Stimulated activated CD4-positive, alpha-beta T cell treated with anti-CD3 and anti-CD28 coated beads, Interleukin-12 subunit alpha, Interleukin-12 subunit beta, amount 100 ng/mL, for 24 hours (primary cell): ENCODE data around the gene TOX3.

Experiments used
- DNase-seq, 2 experiments: peaks; one replicate each; pipeline ENCODE4 v3.0.0-alpha.2; 2020; ENCODE audit warnings: low read depth in 2 of 2

Gene TOX3

DNA sequence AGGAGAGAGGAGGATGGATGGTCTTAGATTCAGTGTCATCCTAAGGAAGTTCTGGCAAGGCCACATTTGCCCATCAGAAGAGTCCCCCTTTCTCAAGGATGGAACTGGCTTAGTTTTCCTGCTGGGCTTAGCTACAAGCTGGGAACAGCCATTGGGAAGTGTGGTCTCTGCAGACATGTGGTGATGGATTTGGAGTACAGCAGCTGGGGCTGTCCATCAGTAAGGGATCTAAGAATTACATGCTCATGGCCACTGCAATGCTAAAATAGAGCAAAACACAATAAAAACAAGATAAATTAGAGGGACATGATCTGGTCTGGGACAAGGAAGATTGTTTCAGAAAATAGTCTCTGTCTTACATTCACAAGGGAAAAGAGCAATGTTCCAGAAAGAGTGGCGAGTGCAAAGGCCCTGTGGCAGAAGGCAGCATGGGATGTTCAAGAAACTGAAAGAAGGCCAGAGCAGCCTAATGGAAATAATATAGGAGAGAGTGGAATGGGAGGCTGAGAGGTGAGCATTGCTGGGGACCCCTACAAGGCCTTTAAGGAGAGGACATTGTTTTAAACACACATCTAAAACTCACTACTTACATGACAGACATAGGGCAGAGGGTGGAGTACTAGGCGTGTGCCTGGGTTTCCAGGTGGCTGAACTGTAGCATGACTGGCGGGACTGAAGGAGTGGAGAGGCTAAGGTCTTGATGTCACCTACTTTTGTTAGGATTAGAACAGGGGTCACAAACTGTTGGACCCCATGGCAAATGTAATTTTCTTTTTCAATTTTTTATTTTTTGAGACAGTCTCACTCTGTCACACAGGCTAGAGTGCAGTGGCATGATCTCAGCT is 17.0 kb upstream of the TOX3 start:
- DNase-seq = no peak

DNA sequence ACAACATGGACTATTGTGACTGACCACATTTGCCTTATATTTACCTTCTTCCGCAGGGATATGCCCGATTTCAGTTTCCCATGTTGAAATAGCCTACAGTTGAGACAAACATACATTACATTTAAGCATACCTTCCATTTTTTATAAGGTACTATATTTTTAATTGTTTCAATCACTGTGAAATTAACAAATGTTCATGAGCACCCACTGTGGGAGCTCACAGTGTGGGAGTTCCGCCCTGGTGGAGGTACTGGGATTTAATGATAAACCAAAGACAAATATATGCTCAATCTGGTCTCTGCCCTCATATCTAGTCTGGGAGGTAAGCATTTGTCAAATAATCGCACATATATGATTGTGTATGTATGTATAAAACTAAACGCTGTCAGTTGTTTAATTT is 15.8 kb upstream of the TOX3 start:
- no peak for DNase-seq

DNA sequence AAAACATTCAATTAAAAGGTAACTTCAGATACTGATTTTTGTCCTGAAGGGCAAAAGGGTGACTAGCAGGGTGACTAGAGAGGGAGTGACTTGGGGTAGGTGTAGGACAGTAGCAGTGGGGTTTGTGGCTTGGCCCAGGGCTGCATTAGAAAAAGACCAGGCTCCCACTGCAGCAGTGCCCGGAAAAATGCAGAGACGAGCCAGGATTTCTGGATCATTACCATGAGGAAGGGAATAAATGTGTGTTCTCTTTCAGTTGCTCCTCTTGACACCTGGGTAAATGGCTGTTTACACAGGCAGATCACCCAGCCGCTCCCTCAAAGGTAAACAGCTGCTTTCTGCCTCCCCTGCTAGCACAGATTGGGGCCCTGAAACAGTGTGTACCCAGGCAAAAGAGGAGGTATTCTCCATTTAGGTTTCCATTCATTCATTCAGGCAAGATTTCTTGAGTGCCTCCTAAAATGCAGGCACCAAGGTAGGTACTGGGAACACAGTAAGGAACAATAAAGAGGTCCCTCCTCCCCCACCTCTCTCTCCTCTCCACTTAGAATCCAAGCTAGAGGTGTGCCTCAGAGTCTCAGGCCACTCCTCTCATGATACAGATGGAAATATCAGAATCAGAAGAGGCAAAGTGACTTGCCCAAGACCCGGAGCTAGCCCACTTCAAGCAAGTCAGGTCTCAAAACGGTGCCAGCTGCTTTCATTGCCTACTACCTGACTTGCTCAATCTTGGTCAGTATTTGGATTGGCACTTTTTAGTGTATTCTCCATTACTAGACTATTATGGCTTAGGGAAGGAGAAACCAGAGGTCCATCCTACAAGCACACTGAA is 15.2 kb upstream of the TOX3 start:
- DNase-seq = no peak

GRCh38 chr16:52558448-52558847 is 11.5 kb upstream of the TOX3 start:
- no peak for DNase-seq

DNA sequence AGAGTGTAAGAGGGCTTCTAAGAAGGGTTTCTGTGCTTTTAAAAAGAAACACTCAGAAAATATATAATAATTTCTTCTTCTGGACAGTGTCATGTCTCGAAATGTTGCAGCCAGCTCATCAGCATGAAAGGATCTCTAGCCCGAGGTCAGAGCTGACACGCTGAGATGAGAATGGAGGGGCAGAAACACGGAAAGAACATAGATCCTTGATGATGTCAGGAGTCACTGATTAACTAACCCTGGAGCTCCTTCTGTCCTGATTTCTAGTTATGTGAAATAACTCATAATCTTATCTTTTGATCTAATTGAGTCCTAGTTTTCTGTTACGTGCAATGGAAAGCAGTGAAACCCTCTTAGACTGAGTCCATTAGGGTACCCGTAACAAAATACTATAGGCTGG is 10.3 kb upstream of the TOX3 start:
- DNase-seq = no peak

DNA sequence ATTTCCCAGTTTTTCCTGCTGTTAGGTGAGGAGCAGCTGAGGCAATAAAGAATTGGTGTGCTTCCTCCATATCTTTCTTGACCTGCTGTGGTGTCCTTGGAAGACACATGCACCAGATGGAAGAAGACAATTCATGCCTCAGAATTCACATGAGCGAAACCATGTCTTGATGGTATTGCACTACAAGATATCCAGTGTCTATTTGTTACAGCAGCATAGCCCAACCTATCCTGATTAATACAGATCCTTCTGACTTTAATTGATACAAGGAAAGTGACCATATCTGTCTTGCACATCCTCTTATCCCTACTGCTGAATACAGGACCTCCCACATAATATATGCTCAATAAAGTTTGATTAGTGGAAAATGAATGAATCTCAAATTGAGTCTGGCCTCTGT is 9.1 kb upstream of the TOX3 start:
- no peak for DNase-seq

GRCh38 chr16:52555572-52555971 is 8.6 kb upstream of the TOX3 start:
- no peak for DNase-seq

DNA sequence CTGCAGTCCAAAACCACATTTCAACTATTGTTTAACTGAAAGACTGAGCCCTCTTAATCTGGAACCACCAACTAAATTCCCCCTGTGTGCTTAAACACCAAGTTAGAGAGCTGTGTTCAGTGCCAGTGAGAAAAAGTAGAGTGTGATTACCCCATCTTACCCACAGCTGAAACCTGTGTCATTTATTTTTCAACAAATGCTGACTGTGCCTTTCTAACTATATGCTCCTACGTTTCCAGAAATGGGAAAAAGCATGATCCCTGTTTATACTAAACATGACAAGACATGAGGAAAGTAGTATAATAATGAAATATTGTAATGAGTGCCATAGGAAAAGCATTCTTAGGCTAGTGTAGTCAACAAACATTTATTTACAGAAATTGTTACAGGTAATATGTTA is 7.4 kb upstream of the TOX3 start:
- DNase-seq = no peak

- DNase-seq = no peak
These were observed 6.4 kb upstream of the TOX3 start for GRCh38 chr16:52553322-52553721.

DNA sequence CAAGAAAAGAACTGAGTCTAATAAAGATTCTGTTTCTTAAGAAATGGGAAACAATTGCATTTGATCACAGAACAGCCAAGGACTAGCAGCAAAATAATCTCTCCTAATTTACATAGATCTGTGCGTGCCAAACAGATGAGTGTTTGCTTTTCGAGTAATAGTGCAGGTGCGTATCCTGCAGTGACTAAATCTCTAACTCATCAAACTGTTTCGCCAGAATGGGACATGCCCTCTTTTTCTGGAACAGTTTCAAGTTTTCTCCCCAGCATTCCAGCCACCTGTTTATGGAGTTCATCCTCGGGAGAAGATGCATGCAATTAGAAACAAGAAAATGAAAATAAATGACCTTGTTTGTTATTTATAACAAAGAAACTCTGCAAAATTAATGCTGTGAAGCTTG is 5.7 kb upstream of the TOX3 start:
- DNase-seq = no peak

- no peak for DNase-seq
These were observed 2.2 kb upstream of the TOX3 start for GRCh38 chr16:52549011-52549692.

GRCh38 chr16:52548261-52549010 is 1.5 kb upstream of the TOX3 start:
- DNase-seq = no peak

GRCh38 chr16:52547834-52548215 is 882 bp upstream of the TOX3 start:
- DNase-seq = no peak

DNA sequence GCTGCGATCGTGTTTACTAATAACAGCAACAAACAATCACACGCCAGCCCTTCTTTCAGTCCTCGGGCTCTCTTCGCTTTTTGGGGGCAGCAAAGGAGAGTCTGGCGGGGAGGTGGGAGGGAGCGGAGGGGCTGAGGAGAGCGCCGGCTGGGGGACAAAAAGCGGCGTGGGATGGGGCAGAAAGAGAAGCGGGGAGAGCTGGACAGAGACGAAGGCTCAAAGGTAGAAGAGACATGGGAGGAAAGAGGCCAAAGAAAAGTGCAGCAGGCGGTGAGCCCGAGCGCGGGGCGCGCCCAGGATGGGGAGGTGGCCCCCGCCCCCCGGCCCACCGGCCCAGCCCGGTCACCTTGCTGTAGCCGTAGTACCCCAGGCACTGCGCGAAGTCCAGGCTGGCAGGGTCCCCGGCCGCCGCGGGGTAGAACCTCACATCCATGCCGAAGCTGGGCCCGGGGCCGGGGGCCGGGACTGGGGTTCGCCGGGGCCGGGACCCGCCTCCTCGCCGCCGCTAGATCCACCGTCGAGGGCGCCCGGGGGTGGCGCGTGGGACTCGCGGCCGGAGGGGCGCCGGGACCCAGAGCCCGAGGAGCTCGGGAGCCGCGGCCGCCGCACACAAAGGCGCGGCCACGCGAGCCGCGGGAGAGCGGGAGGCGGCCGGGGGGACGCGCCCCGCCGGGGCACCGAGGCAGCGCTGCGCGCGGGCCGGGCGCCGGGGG is 496 bp downstream of the TOX3 start:
- DNase-seq = no peak

DNA sequence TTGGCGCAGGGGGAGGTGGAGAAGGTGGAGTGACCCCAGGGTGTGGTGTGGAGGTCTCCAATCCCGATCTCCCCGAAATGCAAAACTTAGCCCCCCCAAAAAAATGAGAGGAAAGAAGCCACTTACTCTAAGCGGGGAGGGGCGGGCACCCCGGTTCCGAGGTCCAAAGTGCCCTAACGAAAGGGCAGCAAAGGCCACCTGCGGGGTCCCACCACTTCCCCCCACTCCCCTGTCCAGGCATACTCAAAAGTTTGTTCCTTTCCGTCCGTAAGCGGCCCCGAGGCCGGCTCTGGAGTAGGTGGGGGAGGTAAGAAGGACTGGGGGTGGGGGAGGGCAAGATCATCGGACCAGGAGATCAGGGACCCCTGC is 1.1 kb downstream of the TOX3 start:
- DNase-seq = no peak

DNA sequence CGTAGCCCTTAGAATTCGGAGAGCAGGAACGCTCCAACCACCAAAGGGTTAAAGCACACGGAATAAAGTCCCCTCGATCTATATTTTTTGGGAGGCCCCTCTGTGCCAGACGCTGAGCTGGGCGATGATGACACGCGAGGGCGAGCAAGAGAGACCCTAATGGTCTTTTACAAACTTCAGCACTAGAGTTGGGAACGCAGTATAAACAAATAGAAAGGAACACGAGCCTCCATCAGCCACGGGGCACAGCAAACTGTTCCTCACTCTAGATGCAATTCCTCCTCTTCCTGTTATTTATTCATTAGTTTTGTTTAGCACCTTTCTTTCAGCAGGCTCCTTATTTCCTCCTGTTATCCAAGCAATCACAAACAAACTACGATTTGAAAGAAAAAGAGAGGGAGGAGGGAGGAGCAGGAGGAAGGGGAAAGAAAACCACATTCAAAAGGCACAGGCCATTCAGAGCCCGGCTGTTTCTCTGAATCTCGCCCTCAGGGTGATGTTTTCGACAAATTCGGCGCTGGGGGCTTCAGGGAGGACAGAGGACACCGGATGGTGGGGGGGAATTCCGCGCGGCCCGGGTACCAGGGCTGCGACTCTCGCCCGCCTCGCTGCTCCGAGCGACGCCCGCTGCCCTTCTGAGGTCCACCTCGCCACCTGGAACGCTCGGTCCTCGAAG is 1.6 kb downstream of the TOX3 start:
- DNase-seq = no peak

DNA sequence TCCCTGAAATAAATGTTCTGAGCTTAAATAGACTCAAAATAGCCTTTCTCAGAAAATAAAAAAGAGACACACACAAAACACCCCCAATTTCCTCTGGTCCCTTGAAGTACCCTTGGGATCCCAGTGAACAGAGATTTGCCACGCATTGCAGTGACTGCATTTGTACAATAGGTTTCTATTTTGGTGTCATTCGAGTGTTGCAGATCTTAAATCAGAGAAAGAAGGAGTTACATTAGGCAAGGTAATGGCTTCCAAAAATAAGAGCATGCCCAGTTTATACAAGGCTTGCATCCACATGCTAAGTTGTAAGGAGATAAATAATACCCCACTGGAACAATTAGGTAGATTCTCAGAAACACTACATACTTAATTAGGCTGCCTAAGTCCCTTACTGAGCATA is 2.2 kb downstream of the TOX3 start:
- no peak for DNase-seq

DNA sequence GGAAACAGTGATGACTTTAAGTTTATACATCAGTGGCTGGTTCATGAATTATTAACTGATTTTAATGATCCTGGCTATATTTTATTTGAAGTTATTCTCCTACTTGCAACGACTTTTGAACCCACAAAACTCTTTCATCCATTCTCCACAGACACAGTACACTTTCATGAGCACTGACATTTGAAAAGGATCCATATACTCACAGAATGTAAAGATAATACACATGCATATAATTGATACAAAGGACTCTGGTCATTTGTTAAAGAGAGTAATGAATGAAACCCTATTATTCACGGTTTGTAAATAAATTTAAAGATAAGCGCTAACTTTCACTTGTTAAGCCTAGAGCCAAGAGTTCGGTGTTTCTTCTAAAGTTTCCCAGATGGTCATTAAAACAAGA is 3.3 kb downstream of the TOX3 start:
- DNase-seq = no peak

GRCh38 chr16:52540910-52541309 is 6.0 kb downstream of the TOX3 start:
- DNase-seq = no peak

GRCh38 chr16:52539191-52539590 is 7.8 kb downstream of the TOX3 start:
- DNase-seq = no peak

DNA sequence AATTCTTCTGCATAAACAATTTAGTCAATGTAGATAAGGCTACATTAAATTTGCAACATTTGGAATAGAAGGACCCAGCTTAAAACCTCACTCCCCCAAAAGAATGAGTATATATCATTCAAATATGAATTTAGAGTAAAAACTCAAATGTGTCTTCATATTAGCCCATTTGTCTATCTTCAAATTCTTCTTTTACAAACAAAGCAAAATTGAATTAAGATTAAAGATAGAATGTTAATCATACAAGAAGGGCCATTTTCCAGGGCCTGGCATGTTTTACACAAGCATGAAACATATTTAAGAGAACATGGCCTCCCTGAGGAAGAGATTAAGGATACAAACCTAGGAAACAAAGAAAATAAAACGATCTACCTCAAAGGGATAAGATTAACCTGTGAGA is 8.4 kb downstream of the TOX3 start:
- no peak for DNase-seq
